ENCODE data around the gene TBC1D7.
A peak's percentile ranks its signal among the peaks of the same experiment; 100 is the strongest.

Gene TBC1D7

DNA sequence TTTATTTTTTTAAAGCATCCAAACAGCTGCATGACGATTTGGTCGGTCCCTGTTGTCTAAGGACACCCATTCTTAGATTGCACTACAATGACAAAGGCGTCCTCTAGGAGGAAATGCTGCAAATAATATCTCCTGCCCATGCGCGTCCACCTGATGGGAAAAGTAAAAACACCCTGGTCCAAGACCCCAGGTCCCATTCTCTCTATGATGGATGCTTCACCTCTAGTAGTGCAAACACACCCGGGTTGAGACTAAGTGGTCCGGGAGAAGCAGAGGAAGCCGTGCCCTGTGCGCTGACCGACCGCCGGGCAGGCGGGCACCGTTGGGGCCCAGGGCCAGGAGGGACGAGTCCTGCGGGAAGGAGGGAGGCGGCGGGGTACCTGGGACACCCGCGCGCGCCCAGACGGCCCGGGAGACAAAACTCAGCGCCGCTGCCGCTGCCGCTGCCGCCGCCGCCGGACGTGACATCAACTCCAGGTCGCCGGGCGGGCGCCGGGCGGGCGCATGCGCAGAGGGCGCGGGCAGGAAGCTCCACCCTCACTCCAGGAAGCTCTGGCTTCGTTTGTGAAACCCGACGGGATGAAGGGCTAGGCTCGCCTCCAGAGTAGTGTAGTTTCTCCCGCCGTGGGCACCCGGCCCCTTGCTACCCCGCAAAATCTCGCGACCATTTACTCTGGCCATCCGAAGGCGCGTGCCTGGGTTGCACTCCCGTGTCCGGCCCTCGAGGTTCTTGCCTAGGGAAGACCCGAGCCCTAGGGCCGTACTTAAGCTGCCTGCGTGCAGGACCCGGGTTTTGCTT lies at the start of gene TBC1D7:
TBC1D7 (minus strand) TSS at position 462 of the 799 bp plus-strand sequence. CDS start 1,639 bp downstream, outside the sequence.
- no peaks in the 10 kb centered on the region for H3K9me3 ChIP-seq (ENCODE audit: insufficient read depth, low read length)
- H3K27me3 ChIP-seq (ENCODE audit: low read length): no peaks in the 10 kb centered on the region
- peak within 1 kb of the TSS; percentile 80 for H3K4me2 ChIP-seq (ENCODE audit: low read depth, low read length, poor library complexity, severe bottlenecking)
- peak within 1 kb of the TSS; percentile 64 for H3K4me3 ChIP-seq (ENCODE audit: insufficient read depth, low read length, poor library complexity, severe bottlenecking)
- H3K9ac ChIP-seq (ENCODE audit: low read length): peak within 1 kb of the TSS; percentile 72
- TF ChIP-seq EZH2phosphoT487 (conservative IDR thresholded peaks at IDR 0.05; ENCODE audit: low read length) (no peak), CTCF (IDR thresholded peaks at IDR 0.05; ENCODE audit: insufficient read depth, low read length, poor library complexity, severe bottlenecking) (no peak)
- no peaks in the 10 kb centered on the region for H3K9me2 ChIP-seq (replicated peaks; ENCODE audit: insufficient read depth, low read length)
- H4K20me1 ChIP-seq (ENCODE audit: low read depth, low read length): no peaks in the 10 kb centered on the region
- H2AFZ ChIP-seq (ENCODE audit: low read depth, low read length, severe bottlenecking): peak within 1 kb of the TSS; percentile 89
- H3F3A ChIP-seq (ENCODE audit: insufficient read depth): peaks cover 6% of the 10 kb centered on the region; the same call in 1 of the 2 replicates
- no peaks in the 10 kb centered on the region for H3K36me3 ChIP-seq (ENCODE audit: low read length)
- H3K27ac ChIP-seq (ENCODE audit: low read depth, low read length): peak within 1 kb of the TSS; percentile 25
- H3K79me2 ChIP-seq (ENCODE audit: insufficient read depth, low read length): no peaks in the 10 kb centered on the region

DNA sequence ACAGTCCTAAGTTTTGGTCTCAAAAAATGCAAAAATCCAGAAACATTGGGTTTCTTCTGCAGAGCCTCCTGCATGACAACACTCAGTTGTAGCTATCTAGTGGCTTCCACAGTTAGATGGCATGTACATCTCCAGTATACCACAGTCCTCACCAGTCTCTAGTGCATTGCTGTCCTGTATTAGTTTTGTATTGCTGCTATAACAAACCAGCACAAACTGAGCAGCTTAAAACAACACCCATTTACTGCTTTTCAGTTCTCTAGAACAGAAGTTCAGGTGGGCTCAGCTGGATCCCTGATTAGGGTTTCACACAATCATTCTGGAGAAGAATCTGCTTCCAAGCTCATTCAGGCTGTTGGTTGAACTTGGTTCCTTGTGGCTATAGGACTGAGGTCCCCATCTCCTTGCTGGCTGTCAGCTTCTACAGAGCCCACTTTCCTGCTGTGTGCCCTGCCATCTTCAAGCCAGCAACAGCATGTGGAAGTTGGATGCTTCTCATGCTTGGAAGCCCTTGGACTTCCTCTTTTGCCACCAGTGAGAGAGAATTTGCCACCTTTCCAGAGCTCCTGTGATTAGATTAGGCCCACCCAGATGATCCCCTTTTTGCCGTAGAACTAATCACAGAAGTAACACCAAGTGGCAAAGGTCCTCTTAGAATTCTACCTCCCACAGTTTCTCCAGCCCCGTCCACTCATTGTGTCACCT lies 48.9 kb upstream of the TBC1D7 start:
- H3K79me2 ChIP-seq (ENCODE audit: insufficient read depth, low read length): no peaks in the 10 kb centered on the region
- no peaks in the 10 kb centered on the region for H3K27me3 ChIP-seq (ENCODE audit: low read length)
- no peak overlapping the region for H3K4me2 ChIP-seq (ENCODE audit: low read depth, low read length, poor library complexity, severe bottlenecking)
- H2AFZ ChIP-seq (ENCODE audit: low read depth, low read length, severe bottlenecking): no peak overlapping the region
- no peaks in the 10 kb centered on the region for H3K9me3 ChIP-seq (ENCODE audit: insufficient read depth, low read length)
- H3K36me3 ChIP-seq (ENCODE audit: low read length): no peaks in the 10 kb centered on the region
- no peaks in the 10 kb centered on the region for H3F3A ChIP-seq (ENCODE audit: insufficient read depth)
- no peak for TF ChIP-seq CTCF (IDR thresholded peaks at IDR 0.05; ENCODE audit: insufficient read depth, low read length, poor library complexity, severe bottlenecking)
- no peak for TF ChIP-seq EZH2phosphoT487 (conservative IDR thresholded peaks at IDR 0.05; ENCODE audit: low read length)
- H3K27ac ChIP-seq (ENCODE audit: low read depth, low read length): no peak overlapping the region
- H4K20me1 ChIP-seq (ENCODE audit: low read depth, low read length): no peaks in the 10 kb centered on the region
- H3K9ac ChIP-seq (ENCODE audit: low read length): no peak overlapping the region
- no peak overlapping the region for H3K4me3 ChIP-seq (ENCODE audit: insufficient read depth, low read length, poor library complexity, severe bottlenecking)
- H3K9me2 ChIP-seq (replicated peaks; ENCODE audit: insufficient read depth, low read length): no peaks in the 10 kb centered on the region

- Histone ChIP-seq H3K9ac (ENCODE audit: low read length) (no peak overlapping the region), H3K9me3 (ENCODE audit: insufficient read depth, low read length) (no peaks in the 10 kb centered on the region), H3K36me3 (ENCODE audit: low read length) (no peaks in the 10 kb centered on the region), H4K20me1 (ENCODE audit: low read depth, low read length) (no peaks in the 10 kb centered on the region), H3K4me2 (ENCODE audit: low read depth, low read length, poor library complexity, severe bottlenecking) (no peak overlapping the region), H3F3A (ENCODE audit: insufficient read depth) (no peaks in the 10 kb centered on the region), H3K27me3 (ENCODE audit: low read length) (no peaks in the 10 kb centered on the region), H3K4me3 (ENCODE audit: insufficient read depth, low read length, poor library complexity, severe bottlenecking) (no peak overlapping the region), H3K79me2 (ENCODE audit: insufficient read depth, low read length) (no peaks in the 10 kb centered on the region), H3K9me2 (replicated peaks; ENCODE audit: insufficient read depth, low read length) (no peaks in the 10 kb centered on the region), H2AFZ (ENCODE audit: low read depth, low read length, severe bottlenecking) (no peak overlapping the region), H3K27ac (ENCODE audit: low read depth, low read length) (no peak overlapping the region)
- TF ChIP-seq CTCF (IDR thresholded peaks at IDR 0.05; ENCODE audit: insufficient read depth, low read length, poor library complexity, severe bottlenecking) (no peak), EZH2phosphoT487 (conservative IDR thresholded peaks at IDR 0.05; ENCODE audit: low read length) (no peak)
Observed at GRCh38 chr6:13375360-13375878, 47.1 kb upstream of the TBC1D7 start.

All from SU-DHL-6 (cell line).